Lung (tissue), 12 donors: ENCODE data around the gene AGXT2. TPM values are rescaled to one million over a fixed set of nuclear protein-coding genes. Genes with fewer than 3 reads are reported as not detected.
A peak's percentile ranks its signal among the peaks of the same experiment; 100 is the strongest.

Experiments
- ATAC-seq: fragments of 200-7000 bp; cut with Tn5 transposase; one replicate; pipeline ENCODE4 v1.9.1; 2020; ENCODE audit warnings: moderate number of reproducible peaks; ENCODE audit not compliant: insufficient read depth, low FRiP score
- DNase-seq, 3 donors: peaks; one replicate each; pipeline ENCODE4 v3.0.0-alpha.2; 2013 to 2017
- H3K27ac ChIP-seq, 2 donors: one replicate each; pipeline ENCODE4 v1.5.1; 2013; ENCODE audit warnings: mild to moderate bottlenecking in 2 of 2, moderate library complexity in 2 of 2, control low read depth in 1 of 2, inconsistent platforms in 1 of 2, low read depth in 1 of 2, low read length in 1 of 2
- H3K27me3 ChIP-seq, 3 donors: one replicate each; pipeline ENCODE4 v1.5.1; 2013; ENCODE audit warnings: low read length in 2 of 3; ENCODE audit not compliant: control insufficient read depth in 3 of 3, insufficient read depth in 3 of 3
- H3K36me3 ChIP-seq, 4 donors: one replicate each; pipeline ENCODE4 v1.5.1; 2013; ENCODE audit warnings: low read length in 4 of 4, mild to moderate bottlenecking in 1 of 4, moderate library complexity in 1 of 4; ENCODE audit not compliant: control insufficient read depth in 4 of 4, insufficient read depth in 4 of 4
- H3K4me1 ChIP-seq, 5 donors: one replicate each; pipeline ENCODE4 v1.5.1; 2013; ENCODE audit warnings: low read length in 5 of 5, mild to moderate bottlenecking in 2 of 5, moderate library complexity in 1 of 5; ENCODE audit not compliant: control insufficient read depth in 5 of 5, insufficient read depth in 5 of 5
- H3K4me3 ChIP-seq: one replicate; pipeline ENCODE4 v1.5.1; 2013; ENCODE audit warnings: mild to moderate bottlenecking, control low read depth, moderate library complexity
- H3K9ac ChIP-seq, 2 donors: one replicate each; pipeline ENCODE4 v1.5.1; 2013; ENCODE audit warnings: low read length in 2 of 2, control low read depth in 1 of 2; ENCODE audit not compliant: insufficient read depth in 1 of 2
- H3K9me3 ChIP-seq, 4 donors: one replicate each; pipeline ENCODE4 v1.5.1; 2013; ENCODE audit warnings: low read length in 3 of 4, mild to moderate bottlenecking in 1 of 4, moderate library complexity in 1 of 4; ENCODE audit not compliant: control insufficient read depth in 4 of 4, insufficient read depth in 3 of 4
- WGBS, 2 donors: extraction: QIAGEN DNeasy Blood & Tissue Kit; methylation state at CpG; one replicate each; pipeline ENCODE4 v1.1.7; 2013; 5-methylcytosine and 5-hydroxymethylcytosine counted together
- polyA plus RNA-seq, 2 donors: library from polyadenylated mRNA; stranded (reverse); fragments of 200-250 nt; gene quantifications; one replicate each; pipeline ENCODE4 v1.2.1, GENCODE V29; 2013
- total RNA-seq, 2 donors: library from RNA; depleted of rRNA in 1 of 2; stranded (reverse); fragments of >200 nt in 1 of 2; gene quantifications; one replicate each; pipeline ENCODE4 v1.2.1, GENCODE V29; 2014 to 2021
- TF ChIP-seq, protein P1 (sequence below): IDR thresholded peaks from 2 replicates; pipeline ENCODE4 v1.5.1; 2012; ENCODE audit warnings: mild to moderate bottlenecking; ENCODE audit errors: control extremely low read depth, extremely low read depth
- donor health status: control.
- donor health status: control.
- donor health status: Bipolar disorder and iron deficiency.
- donor health status: healthy.
- donor health status: DM: yes; HTN: yes; CAD: no.

AGXT2 gene
- total and polyA plus RNA-seq, 4 donors = not detected

DNA sequence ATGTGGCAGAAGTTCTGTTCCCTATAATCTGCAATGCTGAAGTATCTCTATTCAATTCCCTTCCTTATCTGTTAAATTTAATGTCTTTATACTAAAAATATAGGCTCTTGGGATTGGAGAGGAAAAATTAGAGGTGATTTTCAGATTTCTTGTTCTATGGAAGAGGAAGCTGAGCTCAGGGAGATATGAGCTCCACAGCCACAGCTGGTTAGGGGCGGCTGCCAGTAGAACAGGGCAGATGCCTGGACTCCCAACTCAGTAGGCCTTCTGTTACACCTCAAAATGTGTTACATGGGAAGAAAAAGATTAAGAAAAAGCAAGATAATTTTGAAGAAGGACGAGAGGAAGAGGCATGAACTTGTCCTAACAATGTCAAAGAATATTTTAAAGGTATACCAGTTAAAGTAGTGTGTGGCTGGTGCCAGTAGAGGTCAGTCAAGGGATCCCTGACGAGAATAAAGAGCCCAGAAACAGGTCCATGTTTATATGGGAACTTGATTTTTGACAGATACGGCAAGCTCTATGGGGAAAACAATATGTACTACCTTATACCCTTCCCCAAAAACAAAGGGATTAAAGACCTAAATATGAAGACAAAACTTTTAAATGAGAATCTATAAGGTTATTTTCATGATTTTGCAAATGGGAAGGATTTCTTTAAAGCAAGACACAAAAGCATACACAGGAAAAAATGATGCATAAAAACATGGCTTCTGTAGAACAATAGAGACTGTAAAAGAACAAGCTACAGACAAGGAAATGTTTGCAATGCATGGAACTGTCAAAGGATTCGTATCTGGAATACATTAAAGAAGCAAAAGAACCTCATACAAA is 89.7 kb downstream of the AGXT2 start:
- DNase-seq = peak in 2 of 3 donors; percentile 32 to 43
- H3K36me3 ChIP-seq = peaks cover 0 to 8% (median 3%) of the 10 kb centered on the region in 4 donors
- H3K9me3 ChIP-seq = no peaks in the 10 kb centered on the region
- H3K4me1 ChIP-seq = no peaks in the 10 kb centered on the region
- H3K27ac ChIP-seq = no peak overlapping the region
- H3K27me3 ChIP-seq = no peaks in the 10 kb centered on the region
- ATAC-seq = no peak
- TF ChIP-seq, protein P1, sequence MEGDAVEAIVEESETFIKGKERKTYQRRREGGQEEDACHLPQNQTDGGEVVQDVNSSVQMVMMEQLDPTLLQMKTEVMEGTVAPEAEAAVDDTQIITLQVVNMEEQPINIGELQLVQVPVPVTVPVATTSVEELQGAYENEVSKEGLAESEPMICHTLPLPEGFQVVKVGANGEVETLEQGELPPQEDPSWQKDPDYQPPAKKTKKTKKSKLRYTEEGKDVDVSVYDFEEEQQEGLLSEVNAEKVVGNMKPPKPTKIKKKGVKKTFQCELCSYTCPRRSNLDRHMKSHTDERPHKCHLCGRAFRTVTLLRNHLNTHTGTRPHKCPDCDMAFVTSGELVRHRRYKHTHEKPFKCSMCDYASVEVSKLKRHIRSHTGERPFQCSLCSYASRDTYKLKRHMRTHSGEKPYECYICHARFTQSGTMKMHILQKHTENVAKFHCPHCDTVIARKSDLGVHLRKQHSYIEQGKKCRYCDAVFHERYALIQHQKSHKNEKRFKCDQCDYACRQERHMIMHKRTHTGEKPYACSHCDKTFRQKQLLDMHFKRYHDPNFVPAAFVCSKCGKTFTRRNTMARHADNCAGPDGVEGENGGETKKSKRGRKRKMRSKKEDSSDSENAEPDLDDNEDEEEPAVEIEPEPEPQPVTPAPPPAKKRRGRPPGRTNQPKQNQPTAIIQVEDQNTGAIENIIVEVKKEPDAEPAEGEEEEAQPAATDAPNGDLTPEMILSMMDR = no peak
- H3K4me3 ChIP-seq = no peak overlapping the region
- WGBS, 2 donors = 48 to 54% methylated on average over 5 of the region's 5 CpGs
- no peak overlapping the region for H3K9ac ChIP-seq

GRCh38 chr5:34957321-34957720 is 90.4 kb downstream of the AGXT2 start:
- ATAC-seq = no peak
- WGBS, 2 donors = 94 to 95% methylated on average over 1 of the region's 1 CpG
- TF ChIP-seq, protein P1 = no peak

More at GRCh38 chr5:34957321-34957720, 90.4 kb downstream of the AGXT2 start:
- Histone ChIP-seq H3K4me1 (no peaks in the 10 kb centered on the region), H3K36me3 (peaks cover 0 to 9% (median 3%) of the 10 kb centered on the region in 4 donors), H3K27ac (no peak overlapping the region), H3K4me3 (no peak overlapping the region), H3K9ac (no peak overlapping the region), H3K9me3 (no peaks in the 10 kb centered on the region), H3K27me3 (no peaks in the 10 kb centered on the region)
- no peak for DNase-seq

Other genes starting within 250 kb of the AGXT2 start
- gene TTC23L, start 208.8 kb downstream of the AGXT2 start, total RNA-seq = 1 to 10 TPM; 1.6 to 4.4 TPM
- gene TTC23L, start 208.8 kb downstream of the AGXT2 start, polyA plus RNA-seq = under 1 TPM; 0.51 to 0.73 TPM
- 10 to 100 TPM; 19.5 to 45.7 TPM for gene RAD1, start 132.4 kb downstream of the AGXT2 start, total RNA-seq
- 10 to 100 TPM; 12.9 to 15.8 TPM for gene RAD1, start 132.4 kb downstream of the AGXT2 start, polyA plus RNA-seq
- 10 to 100 TPM; 17.6 to 22.4 TPM for gene BRIX1, start 132.2 kb downstream of the AGXT2 start, total RNA-seq
- 10 to 100 TPM; 22.4 to 31.2 TPM for gene BRIX1, start 132.2 kb downstream of the AGXT2 start, polyA plus RNA-seq
- gene DNAJC21, start 118.4 kb downstream of the AGXT2 start, total RNA-seq = 10 to 100 TPM; 39.6 to 45.6 TPM
- gene DNAJC21, start 118.4 kb downstream of the AGXT2 start, polyA plus RNA-seq = 10 to 100 TPM; 23.8 to 29.1 TPM
- gene PRLR, start 182.5 kb upstream of the AGXT2 start, total RNA-seq = 1 to 10 TPM; 1.4 to 3.4 TPM
- gene PRLR, start 182.5 kb upstream of the AGXT2 start, polyA plus RNA-seq = under 1 TPM; 0.02 to 0.11 TPM